DMS53 (cell line): ENCODE measurements around the gene MFNG.

Experiments used
- DNase-seq: peaks from one replicate; lab custom pipeline; 2025; lab: John Stamatoyannopoulos, UW

The MFNG gene

GRCh38 chr22:37511395-37512104, 25.4 kb upstream of the MFNG start:
- DNase-seq: peak; percentile 26

- DNase-seq: no peak
These were observed 23.9 kb upstream of the MFNG start for GRCh38 chr22:37510091-37510490.

GRCh38 chr22:37509059-37509860, 23.1 kb upstream of the MFNG start:
- no peak for DNase-seq

GRCh38 chr22:37508431-37508992, 22.3 kb upstream of the MFNG start:
- no peak for DNase-seq

- DNase-seq: no peak
These were observed 21.5 kb upstream of the MFNG start for GRCh38 chr22:37507731-37508130.

GRCh38 chr22:37505989-37506388, 19.8 kb upstream of the MFNG start:
- no peak for DNase-seq

- DNase-seq: no peak
These were observed 19.4 kb upstream of the MFNG start for GRCh38 chr22:37505565-37505964.

GRCh38 chr22:37504964-37505363, 18.8 kb upstream of the MFNG start:
- DNase-seq: no peak

GRCh38 chr22:37503850-37504249, 17.7 kb upstream of the MFNG start:
- no peak for DNase-seq

GRCh38 chr22:37503183-37503683, 17.0 kb upstream of the MFNG start:
- DNase-seq: no peak

GRCh38 chr22:37502342-37503182, 16.4 kb upstream of the MFNG start:
- peak; percentile 73 for DNase-seq

GRCh38 chr22:37501610-37502341, 15.6 kb upstream of the MFNG start:
- DNase-seq: peak; percentile 91

- peak; percentile 46 for DNase-seq
These were observed 14.8 kb upstream of the MFNG start for GRCh38 chr22:37500745-37501609.

GRCh38 chr22:37499789-37500540, 13.8 kb upstream of the MFNG start:
- no peak for DNase-seq

- DNase-seq: no peak
These were observed 13.0 kb upstream of the MFNG start for GRCh38 chr22:37499027-37499707.

GRCh38 chr22:37498289-37498909, 12.2 kb upstream of the MFNG start:
- DNase-seq: peak; percentile 53

GRCh38 chr22:37497062-37497599, 10.9 kb upstream of the MFNG start:
- DNase-seq: no peak

- DNase-seq: no peak
These were observed 10.5 kb upstream of the MFNG start for GRCh38 chr22:37496651-37497050.
